ENCODE data around the gene LPP.

GRCh38 chr3:188106454-188106853, 47.5 kb upstream of the LPP start:
- no peak for TF ChIP-seq CTCF (conservative IDR thresholded peaks at IDR 0.05; ENCODE audit: low read depth, low read length)
- TF ChIP-seq EZH2phosphoT487 (IDR thresholded peaks at IDR 0.05; ENCODE audit: borderline replicate concordance, low read length), result no peak
- no peak for TF ChIP-seq EZH2 (IDR thresholded peaks at IDR 0.05; ENCODE audit: low read length, unreplicated experiment)

Measured in PC-3 (cell line).